ENCODE data around the gene HIVEP2. TPM values are rescaled to one million over a fixed set of nuclear protein-coding genes. Genes with fewer than 3 reads are reported as not detected.

Gene HIVEP2
- total RNA-seq, 3 donors from 2014 or later (not counting 1 experiment from before 2014, with no cell fraction given) = 14.6 to 21.6 (median 18.7) TPM

DNA sequence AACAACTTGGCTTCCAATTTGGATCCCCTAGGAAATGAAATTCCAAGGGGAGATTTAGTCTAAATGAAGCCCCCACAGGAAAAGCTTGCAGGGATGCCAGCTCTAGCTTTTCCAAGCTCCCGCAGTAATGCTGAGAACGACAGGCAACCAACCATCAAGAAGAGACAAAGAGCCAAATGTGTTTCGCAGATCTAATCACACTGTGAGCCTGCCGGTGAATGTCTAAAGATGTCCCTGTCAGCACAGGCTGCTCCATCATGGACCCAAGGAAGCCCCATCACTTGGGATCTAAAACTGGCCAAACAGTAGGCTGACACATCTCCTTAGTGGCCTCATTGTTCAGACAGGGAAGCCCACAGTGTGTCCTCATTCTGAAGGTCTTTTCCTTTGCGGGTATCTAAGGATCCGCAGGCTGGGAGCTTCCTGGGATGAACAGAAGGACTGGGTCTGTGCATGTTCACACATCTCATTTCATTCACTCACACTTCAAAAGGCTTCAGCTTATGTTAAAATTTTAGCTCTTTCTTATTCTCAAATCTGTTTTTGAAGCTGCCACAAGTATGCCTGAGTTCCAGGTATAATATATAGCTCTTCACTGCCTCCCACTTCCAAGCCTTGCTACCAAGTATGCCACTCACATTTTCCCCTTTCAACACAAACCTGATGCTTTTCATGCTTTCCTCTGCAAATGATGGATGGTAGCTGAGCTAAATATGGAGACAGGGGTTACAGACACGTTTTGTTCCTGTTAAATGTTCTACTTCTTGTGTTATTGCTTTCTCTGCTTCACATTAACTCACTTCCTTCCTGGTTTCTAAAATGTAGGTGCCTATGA lies 229.8 kb downstream of the HIVEP2 start:
- H3K27me3 Mint-ChIP-seq (ENCODE audit: low read depth in 2 of 2) = peaks cover 15 to 17% of the 10 kb centered on the region in 2 donors
- no peaks in the 10 kb centered on the region for H3K4me1 Mint-ChIP-seq
- Histone ChIP-seq H3K4me1 (ENCODE audit: control insufficient read depth, insufficient read depth, low read length) (no peaks in the 10 kb centered on the region), H3K27ac (ENCODE audit: low read length) (no peak overlapping the region), H3K9me3 (ENCODE audit: control insufficient read depth, insufficient read depth, low read length) (peaks cover 3% of the 10 kb centered on the region), H3K36me3 (ENCODE audit: control insufficient read depth, insufficient read depth, low read length) (no peaks in the 10 kb centered on the region), H3K27me3 (ENCODE audit: control insufficient read depth, insufficient read depth, low read length) (no peaks in the 10 kb centered on the region), H3K4me3 (ENCODE audit: low read length) (no peak overlapping the region)
- intact Hi-C loops (cut with micrococcal nuclease) = no loop called here
- TF ChIP-seq, protein P1, sequence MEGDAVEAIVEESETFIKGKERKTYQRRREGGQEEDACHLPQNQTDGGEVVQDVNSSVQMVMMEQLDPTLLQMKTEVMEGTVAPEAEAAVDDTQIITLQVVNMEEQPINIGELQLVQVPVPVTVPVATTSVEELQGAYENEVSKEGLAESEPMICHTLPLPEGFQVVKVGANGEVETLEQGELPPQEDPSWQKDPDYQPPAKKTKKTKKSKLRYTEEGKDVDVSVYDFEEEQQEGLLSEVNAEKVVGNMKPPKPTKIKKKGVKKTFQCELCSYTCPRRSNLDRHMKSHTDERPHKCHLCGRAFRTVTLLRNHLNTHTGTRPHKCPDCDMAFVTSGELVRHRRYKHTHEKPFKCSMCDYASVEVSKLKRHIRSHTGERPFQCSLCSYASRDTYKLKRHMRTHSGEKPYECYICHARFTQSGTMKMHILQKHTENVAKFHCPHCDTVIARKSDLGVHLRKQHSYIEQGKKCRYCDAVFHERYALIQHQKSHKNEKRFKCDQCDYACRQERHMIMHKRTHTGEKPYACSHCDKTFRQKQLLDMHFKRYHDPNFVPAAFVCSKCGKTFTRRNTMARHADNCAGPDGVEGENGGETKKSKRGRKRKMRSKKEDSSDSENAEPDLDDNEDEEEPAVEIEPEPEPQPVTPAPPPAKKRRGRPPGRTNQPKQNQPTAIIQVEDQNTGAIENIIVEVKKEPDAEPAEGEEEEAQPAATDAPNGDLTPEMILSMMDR (IDR thresholded peaks at IDR 0.05) = no peak
- H3K36me3 Mint-ChIP-seq = peaks cover 17% of the 10 kb centered on the region
- no peak overlapping the region for H3K4me3 Mint-ChIP-seq
- H3K9me3 Mint-ChIP-seq = peaks cover 7 to 9% of the 10 kb centered on the region in 2 donors
- no peak overlapping the region for H3K27ac Mint-ChIP-seq
- DNase-seq = no peak
- 92% methylated on average over 6 of the region's 7 CpGs for WGBS (ENCODE audit: insufficient coverage)
- ATAC-seq = no peak

DNA sequence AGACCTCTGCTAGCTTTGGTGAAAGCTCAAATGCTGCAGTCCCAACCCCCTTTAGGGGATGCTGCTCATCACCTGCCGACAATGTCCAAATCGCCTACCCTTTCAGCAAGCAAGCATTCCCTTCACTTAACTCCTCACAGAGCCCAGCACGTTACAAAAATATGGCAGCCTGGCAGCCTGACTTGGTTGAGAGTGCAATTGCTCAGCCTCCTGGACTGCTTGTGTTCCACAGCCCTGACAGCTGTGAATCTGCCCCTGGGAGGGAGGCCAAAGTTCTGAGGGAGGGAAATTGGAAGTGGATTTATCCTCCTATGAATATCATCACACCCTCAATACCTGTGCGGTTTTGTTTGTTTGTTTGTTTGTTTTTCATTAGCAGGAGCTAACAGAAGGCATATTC lies 231.0 kb downstream of the HIVEP2 start:
- no peaks in the 10 kb centered on the region for H3K4me1 ChIP-seq (ENCODE audit: control insufficient read depth, insufficient read depth, low read length)
- H3K27ac Mint-ChIP-seq = no peak overlapping the region
- peaks cover 5 to 9% of the 10 kb centered on the region in 2 donors for H3K27me3 Mint-ChIP-seq (ENCODE audit: low read depth in 2 of 2)
- no peak overlapping the region for H3K4me3 ChIP-seq (ENCODE audit: low read length)
- no peak for ATAC-seq
- no peak overlapping the region for H3K27ac ChIP-seq (ENCODE audit: low read length)
- intact Hi-C loops (cut with micrococcal nuclease) = no loop called here
- no peaks in the 10 kb centered on the region for H3K36me3 ChIP-seq (ENCODE audit: control insufficient read depth, insufficient read depth, low read length)
- peaks cover 4% of the 10 kb centered on the region in 2 donors for H3K9me3 Mint-ChIP-seq
- 88% methylated on average over 4 of the region's 4 CpGs for WGBS (ENCODE audit: insufficient coverage)
- H3K9me3 ChIP-seq (ENCODE audit: control insufficient read depth, insufficient read depth, low read length) = peaks cover 3% of the 10 kb centered on the region
- H3K36me3 Mint-ChIP-seq = peaks cover 6% of the 10 kb centered on the region
- H3K27me3 ChIP-seq (ENCODE audit: control insufficient read depth, insufficient read depth, low read length) = no peaks in the 10 kb centered on the region
- no peaks in the 10 kb centered on the region for H3K4me1 Mint-ChIP-seq
- H3K4me3 Mint-ChIP-seq = no peak overlapping the region
- TF ChIP-seq, protein P1 (IDR thresholded peaks at IDR 0.05) = no peak
- no peak for DNase-seq

DNA sequence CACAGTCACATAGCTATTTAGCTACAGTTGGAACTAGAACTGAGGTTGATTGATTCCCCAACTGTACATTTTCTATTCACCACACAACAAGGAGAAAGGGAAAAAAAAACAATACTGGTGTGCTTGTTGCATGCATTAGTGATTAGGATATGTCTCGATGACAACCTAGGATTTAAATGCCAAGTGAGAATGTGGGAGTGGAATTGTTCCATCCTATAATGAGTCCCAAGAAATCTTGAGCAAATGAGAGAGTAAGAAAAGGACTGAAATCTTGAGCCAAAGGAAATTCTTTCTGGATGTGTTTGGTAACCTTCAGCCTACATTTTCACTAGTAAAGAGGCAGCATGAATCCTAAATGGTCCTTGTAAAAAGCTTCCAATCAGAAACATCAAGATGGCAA lies 232.7 kb downstream of the HIVEP2 start:
- Mint-ChIP-seq H3K27ac (no peak overlapping the region), H3K4me3 (no peak overlapping the region), H3K27me3 (ENCODE audit: low read depth in 2 of 2) (peaks cover 0 to 3% of the 10 kb centered on the region in 2 donors), H3K36me3 (no peaks in the 10 kb centered on the region), H3K9me3 (no peaks in the 10 kb centered on the region), H3K4me1 (no peaks in the 10 kb centered on the region)
- no peaks in the 10 kb centered on the region for H3K9me3 ChIP-seq (ENCODE audit: control insufficient read depth, insufficient read depth, low read length)
- H3K27ac ChIP-seq (ENCODE audit: low read length) = no peak overlapping the region
- no peaks in the 10 kb centered on the region for H3K36me3 ChIP-seq (ENCODE audit: control insufficient read depth, insufficient read depth, low read length)
- intact Hi-C loops (cut with micrococcal nuclease) = no loop called here
- no peaks in the 10 kb centered on the region for H3K27me3 ChIP-seq (ENCODE audit: control insufficient read depth, insufficient read depth, low read length)
- ATAC-seq (no peak), DNase-seq (no peak)
- 89% methylated on average over 1 of the region's 1 CpG for WGBS (ENCODE audit: insufficient coverage)
- no peaks in the 10 kb centered on the region for H3K4me1 ChIP-seq (ENCODE audit: control insufficient read depth, insufficient read depth, low read length)
- TF ChIP-seq, protein P1 (IDR thresholded peaks at IDR 0.05) = no peak
- H3K4me3 ChIP-seq (ENCODE audit: low read length) = no peak overlapping the region

Data from natural killer cell (primary cell).